Left ventricle myocardium inferior (tissue), 1 donor: ENCODE results near the gene MED10. TPM values are rescaled to one million over a fixed set of nuclear protein-coding genes. Genes with fewer than 3 reads are reported as not detected.

Source experiments
- DNase-seq: peaks from one replicate; pipeline ENCODE4 v3.0.0-alpha.2; 2020
- H3K27ac ChIP-seq: fragments of 200-600 bp; replicated peaks from 2 replicates; pipeline ENCODE4 v1.8.0; 2021
- H3K27me3 ChIP-seq: fragments of 200-600 bp; 2 replicates; pipeline ENCODE4 v1.8.0; 2021; ENCODE audit warnings: low read depth
- H3K36me3 ChIP-seq: fragments of 200-600 bp; 2 replicates; pipeline ENCODE4 v1.8.0; 2021
- H3K4me1 ChIP-seq: fragments of 200-600 bp; 2 replicates; pipeline ENCODE4 v1.8.0; 2021
- H3K4me3 ChIP-seq: fragments of 200-600 bp; 2 replicates; pipeline ENCODE4 v1.8.0; 2021; ENCODE audit warnings: mild to moderate bottlenecking, moderate library complexity
- H3K9me3 ChIP-seq: fragments of 200-600 bp; replicated peaks from 2 replicates; pipeline ENCODE4 v1.8.0; 2021
- CTCF ChIP-seq: fragments of 200-600 bp; IDR thresholded peaks from 2 replicates; pipeline ENCODE4 v1.8.0; 2021; ENCODE audit warnings: antibody characterized with exemption, mild to moderate bottlenecking, borderline replicate concordance
- intact Hi-C: fragments of 100-400 bp; cut with micrococcal nuclease; formaldehyde crosslinking; loops from one replicate; pipeline ENCODE4 v1.11.0; 2022
- total RNA-seq: library from RNA; stranded (reverse); fragmentation: NEBNext Ultra II Directional; extraction: Animal tissue kit (Norgen Biotek cat#: 25700); gene quantifications from one replicate; pipeline ENCODE4 v1.2.1, GENCODE V29; 2021
- donor health status: DM: no; HTN: yes; CAD: no; lungs with severe emphysema.

The MED10 gene
- total RNA-seq, 1 donor from 2014 or later = 26.3 TPM

GRCh38 chr5:6353602-6354302, 24.6 kb downstream of the MED10 start:
- intact Hi-C loops = no loop called here
- no peak overlapping the region for H3K4me3 ChIP-seq

GRCh38 chr5:6350277-6351090, 27.9 kb downstream of the MED10 start:
- H3K9me3 ChIP-seq = no peaks in the 10 kb centered on the region
- DNase-seq = no peak
- no peaks in the 10 kb centered on the region for H3K36me3 ChIP-seq
- H3K27ac ChIP-seq = no peak overlapping the region
- no peaks in the 10 kb centered on the region for H3K4me1 ChIP-seq
- no peaks in the 10 kb centered on the region for H3K27me3 ChIP-seq
- TF ChIP-seq CTCF = no peak
- intact Hi-C loops = no loop called here
- H3K4me3 ChIP-seq = no peak overlapping the region

More at GRCh38 chr5:6353602-6354302, 24.6 kb downstream of the MED10 start:
- DNase-seq = no peak
- no peak for TF ChIP-seq CTCF
- Histone ChIP-seq H3K9me3 (no peaks in the 10 kb centered on the region), H3K36me3 (peaks cover 22% of the 10 kb centered on the region), H3K27me3 (no peaks in the 10 kb centered on the region), H3K4me1 (no peaks in the 10 kb centered on the region), H3K27ac (no peak overlapping the region)

GRCh38 chr5:6349387-6349786, 29.0 kb downstream of the MED10 start:
- DNase-seq = no peak
- no peak for TF ChIP-seq CTCF
- intact Hi-C loops = no loop called here

GRCh38 chr5:6348476-6349000, 29.8 kb downstream of the MED10 start:
- intact Hi-C loops = no loop called here
- Histone ChIP-seq H3K27me3 (no peaks in the 10 kb centered on the region), H3K4me3 (no peak overlapping the region), H3K36me3 (no peaks in the 10 kb centered on the region), H3K27ac (no peak overlapping the region), H3K9me3 (no peaks in the 10 kb centered on the region), H3K4me1 (no peaks in the 10 kb centered on the region)
- no peak for TF ChIP-seq CTCF
- no peak for DNase-seq

More at GRCh38 chr5:6349387-6349786, 29.0 kb downstream of the MED10 start:
- Histone ChIP-seq H3K9me3 (no peaks in the 10 kb centered on the region), H3K4me1 (no peaks in the 10 kb centered on the region), H3K36me3 (no peaks in the 10 kb centered on the region), H3K4me3 (no peak overlapping the region), H3K27ac (no peak overlapping the region), H3K27me3 (no peaks in the 10 kb centered on the region)

GRCh38 chr5:6347673-6348072, 30.7 kb downstream of the MED10 start:
- intact Hi-C loops = no loop called here

More at GRCh38 chr5:6347673-6348072, 30.7 kb downstream of the MED10 start:
- DNase-seq = no peak
- no peaks in the 10 kb centered on the region for H3K4me1 ChIP-seq
- H3K27me3 ChIP-seq = no peaks in the 10 kb centered on the region
- H3K9me3 ChIP-seq = no peaks in the 10 kb centered on the region
- no peak for TF ChIP-seq CTCF
- no peak overlapping the region for H3K4me3 ChIP-seq
- no peaks in the 10 kb centered on the region for H3K36me3 ChIP-seq
- H3K27ac ChIP-seq = no peak overlapping the region
